ENCODE results near the gene ZSCAN18. TPM values are rescaled to one million over a fixed set of nuclear protein-coding genes. Genes with fewer than 3 reads are reported as not detected.

The ZSCAN18 gene
- total RNA-seq, 1 experiment from 2014 or later = 0.12 TPM

DNA sequence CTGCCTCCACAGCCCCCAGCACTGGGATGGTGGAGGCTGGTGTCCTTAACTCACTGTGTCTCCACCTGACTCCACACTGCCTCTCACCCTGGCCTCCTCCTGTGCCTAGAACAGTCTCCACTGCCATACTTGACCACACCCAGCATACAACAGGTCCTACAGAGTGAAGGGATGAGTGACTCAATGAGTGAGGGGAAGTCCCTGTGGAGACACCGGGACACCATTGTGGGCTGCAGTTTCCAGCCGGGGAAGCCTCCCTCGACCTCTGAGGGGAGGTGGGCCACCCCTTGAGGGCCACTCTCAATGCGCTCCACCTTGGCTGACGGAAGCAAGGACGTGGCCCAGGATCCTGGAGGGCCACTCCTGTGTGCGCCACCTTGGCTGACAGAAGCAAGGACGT lies 41.8 kb downstream of the ZSCAN18 start:
- H3K36me3 ChIP-seq (ENCODE audit: control insufficient read depth in 1 of 2, insufficient read depth in 2 of 2, low read length in 2 of 2) = no peaks in the 10 kb centered on the region
- no peak overlapping the region for H3K4me3 ChIP-seq (replicated peaks in 1 of 2; ENCODE audit: low read depth in 1 of 2, low read length in 2 of 2)
- H2AFZ ChIP-seq (ENCODE audit: low read depth, low read length, poor library complexity, severe bottlenecking) = no peak overlapping the region
- H3K9me2 ChIP-seq (ENCODE audit: insufficient read depth) = no peaks in the 10 kb centered on the region
- H3K4me1 ChIP-seq (ENCODE audit: control insufficient read depth in 1 of 2, insufficient read depth in 2 of 2, low read length in 2 of 2) = no peaks in the 10 kb centered on the region
- ChIA-PET RAD21 (ENCODE audit: low non-redundant PET in 1 of 2, low total read pairs in 2 of 2, uncharacterized antibody in 2 of 2, unreplicated experiment in 2 of 2) (no interaction called here), CTCF (no interaction called here), POLR2A (no interaction called here)
- H3K4me2 ChIP-seq (ENCODE audit: low read length) = no peak overlapping the region
- no peaks in the 10 kb centered on the region for H4K20me1 ChIP-seq (ENCODE audit: insufficient read depth)
- intact Hi-C loops (cut with micrococcal nuclease) = no loop called here
- H3K27me3 ChIP-seq (ENCODE audit: insufficient read depth, low read length) = no peaks in the 10 kb centered on the region
- H3K9me3 ChIP-seq (ENCODE audit: control insufficient read depth in 1 of 2, insufficient read depth in 1 of 2, low read depth in 1 of 2, low read length in 2 of 2) = peaks cover 7 to 19% of the 10 kb centered on the region in 2 experiments; a peak in 2 of 4 replicates
- no peak for DNase-seq (ENCODE audit: low read depth, low spot score)
- no peak overlapping the region for H3K27ac ChIP-seq (ENCODE audit: low read depth, low read length)
- H3K9ac ChIP-seq (ENCODE audit: low read length) = no peak overlapping the region
- TF ChIP-seq EGR1 (IDR thresholded peaks at IDR 0.05; ENCODE audit: low read depth) = no peak
- no peak for TF ChIP-seq REST (IDR thresholded peaks at IDR 0.05; ENCODE audit: low read depth)
- TF ChIP-seq JUND (IDR thresholded peaks at IDR 0.05) = no peak
- TF ChIP-seq SP1 (IDR thresholded peaks at IDR 0.05; ENCODE audit: low read depth) = no peak
- no peak for TF ChIP-seq SIN3A (IDR thresholded peaks at IDR 0.05; ENCODE audit: low read depth)
- TF ChIP-seq EZH2 (IDR thresholded peaks at IDR 0.05) = no peak
- TF ChIP-seq, protein P1, sequence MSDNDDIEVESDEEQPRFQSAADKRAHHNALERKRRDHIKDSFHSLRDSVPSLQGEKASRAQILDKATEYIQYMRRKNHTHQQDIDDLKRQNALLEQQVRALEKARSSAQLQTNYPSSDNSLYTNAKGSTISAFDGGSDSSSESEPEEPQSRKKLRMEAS (IDR thresholded peaks at IDR 0.05) = no peak
- TF ChIP-seq CEBPB (IDR thresholded peaks at IDR 0.05; ENCODE audit: low read depth) = no peak
- TF ChIP-seq EZH2phosphoT487 (IDR thresholded peaks at IDR 0.05; ENCODE audit: borderline replicate concordance) = no peak
- no peak for TF ChIP-seq POLR2A (IDR thresholded peaks at IDR 0.05; ENCODE audit: borderline replicate concordance, extremely low read depth, insufficient read depth, insufficient read length)
- no peak for TF ChIP-seq YY1 (IDR thresholded peaks at IDR 0.05; ENCODE audit: extremely low read depth, insufficient replicate concordance, low read depth, low read length)
- TF ChIP-seq RAD21 (IDR thresholded peaks at IDR 0.05; ENCODE audit: low read depth) = no peak
- TF ChIP-seq POLR2AphosphoS5 (IDR thresholded peaks at IDR 0.05; ENCODE audit: low read depth, low read length) = no peak
- no TSS peak for BruUV-seq (replicated peaks)
- H3K79me2 ChIP-seq (ENCODE audit: insufficient read depth, low read length) = no peaks in the 10 kb centered on the region
- ATAC-seq = no peak

Data from HCT116 (cell line).